HepG2 (cell line): ENCODE measurements around the gene CORO7. TPM values are rescaled to one million over a fixed set of nuclear protein-coding genes. Genes with fewer than 3 reads are reported as not detected.

Source experiments
- ARNTL ChIP-seq: sonication (generic); formaldehyde crosslinking; IDR thresholded peaks from 2 replicates; pipeline ENCODE4 v1.4.0; 2020; ENCODE audit warnings: mild to moderate bottlenecking, missing genetic modification reagents
- DPF2 ChIP-seq: sonication (generic); formaldehyde crosslinking; IDR thresholded peaks from 2 replicates; pipeline ENCODE4 v1.4.0; 2020; ENCODE audit warnings: mild to moderate bottlenecking, low read depth, missing genetic modification reagents, borderline replicate concordance
- ETV5 ChIP-seq: IDR thresholded peaks from 2 replicates; pipeline ENCODE4 v1.6.1; 2018; ENCODE audit warnings: missing biosample characterization, missing genetic modification reagents, inconsistent platforms, borderline replicate concordance
- FOXP1 ChIP-seq, 2 experiments: fragments of 450-650 bp in 1 of 2; IDR thresholded peaks; 2 replicates each; pipeline ENCODE4 v1.6.1; 2017 to 2018; ENCODE audit warnings: antibody characterized with exemption in 1 of 2
- GLI4 ChIP-seq: sonication (generic); formaldehyde crosslinking; IDR thresholded peaks from 2 replicates; pipeline ENCODE4 v1.5.1; 2020; ENCODE audit warnings: missing genetic modification reagents, mild to moderate bottlenecking, moderate library complexity, borderline replicate concordance
- JUND ChIP-seq: sonication (generic); formaldehyde crosslinking; IDR thresholded peaks from 2 replicates; pipeline ENCODE4 v1.8.0; 2022; ENCODE audit warnings: mild to moderate bottlenecking, missing genetic modification reagents
- KDM3A ChIP-seq: IDR thresholded peaks from 2 replicates; pipeline ENCODE4 v1.6.1; 2018; ENCODE audit warnings: low read depth, missing compliant biosample characterization
- KLF13 ChIP-seq: sonication (generic); formaldehyde crosslinking; IDR thresholded peaks from 2 replicates; pipeline ENCODE4 v1.4.0; 2020; ENCODE audit warnings: mild to moderate bottlenecking, missing genetic modification reagents
- MEIS2 ChIP-seq: sonication (generic); formaldehyde crosslinking; IDR thresholded peaks from 2 replicates; pipeline ENCODE4 v1.9.0; 2021; ENCODE audit warnings: mild to moderate bottlenecking, missing genetic modification reagents
- PHF8 ChIP-seq: sonication (generic); formaldehyde crosslinking; IDR thresholded peaks from 2 replicates; pipeline ENCODE4 v1.5.0; 2020; ENCODE audit warnings: missing genetic modification reagents
- RAD21 ChIP-seq: fragments of 450-650 bp; formaldehyde crosslinking; IDR thresholded peaks from 2 replicates; pipeline ENCODE4 v1.5.0; 2020; ENCODE audit warnings: mild to moderate bottlenecking
- RXRB ChIP-seq: IDR thresholded peaks from 2 replicates; pipeline ENCODE4 v1.6.1; 2016; ENCODE audit warnings: borderline replicate concordance, missing genetic modification reagents, missing compliant biosample characterization
- SALL2 ChIP-seq: sonication (generic); formaldehyde crosslinking; IDR thresholded peaks from 2 replicates; pipeline ENCODE4 v1.8.1; 2023; ENCODE audit warnings: mild to moderate bottlenecking, missing genetic modification reagents, inconsistent platforms
- SP1 ChIP-seq, 2 experiments: fragments of 450-650 bp in 1 of 2; sonication (generic) in 1 of 2; formaldehyde crosslinking in 1 of 2; IDR thresholded peaks; 2 replicates each; pipeline versions ENCODE4 v1.4.0 to v1.6.1; 2016 to 2020; ENCODE audit warnings: missing genetic modification reagents in 1 of 2
- ZFP36 ChIP-seq: fragments of 150-350 bp; IDR thresholded peaks from 2 replicates; pipeline ENCODE4 v1.6.1; 2018; ENCODE audit warnings: borderline replicate concordance, low read length, low read depth; ENCODE audit not compliant: partially characterized antibody
- ZNF329 ChIP-seq: sonication (generic); formaldehyde crosslinking; IDR thresholded peaks from 2 replicates; pipeline ENCODE4 v1.9.0; 2021; ENCODE audit warnings: low read depth, mild to moderate bottlenecking, missing genetic modification reagents
- ZNF430 ChIP-seq: sonication (generic); formaldehyde crosslinking; IDR thresholded peaks from 2 replicates; pipeline ENCODE4 v1.9.0; 2021; ENCODE audit warnings: mild to moderate bottlenecking, missing genetic modification reagents
- ZNF589 ChIP-seq: sonication (generic); formaldehyde crosslinking; conservative IDR thresholded peaks from 2 replicates; pipeline ENCODE4 v1.8.0; 2022; ENCODE audit warnings: mild to moderate bottlenecking, moderate library complexity, missing genetic modification reagents
- ZNF619 ChIP-seq: sonication (generic); formaldehyde crosslinking; IDR thresholded peaks from 2 replicates; pipeline ENCODE4 v1.4.0; 2020; ENCODE audit warnings: mild to moderate bottlenecking, missing genetic modification reagents
- ZNF746 ChIP-seq: sonication (generic); formaldehyde crosslinking; IDR thresholded peaks from 2 replicates; pipeline ENCODE4 v1.8.0; 2022; ENCODE audit warnings: mild to moderate bottlenecking, missing genetic modification reagents
- ZSCAN31 ChIP-seq: sonication (generic); formaldehyde crosslinking; IDR thresholded peaks from 2 replicates; pipeline ENCODE4 v1.5.0; 2020; ENCODE audit warnings: low read depth, mild to moderate bottlenecking, missing genetic modification reagents
- polyA plus RNA-seq, 8 experiments: library from polyadenylated mRNA; depleted of rRNA in 3 of 8; stranded (reverse) in 7 of 8; unstranded in 1 of 8; fragments of >200 nt; fragmentation: Illumina TruSeq in 4 of 8; extraction: Trizol in 4 of 8; gene quantifications; 2 replicates each; pipeline versions ENCODE4 v1.2.1 to v1.2.3, GENCODE V29; 2011 to 2016; ENCODE audit warnings: low read depth in 4 of 8, missing spikeins in 1 of 8, mixed read lengths in 1 of 8; ENCODE audit not compliant: insufficient read depth in 1 of 8
- total RNA-seq, 5 experiments: library from RNA; depleted of rRNA; stranded (reverse); fragments of >200 nt; fragmentation: Illumina TruSeq; extraction: Trizol; gene quantifications; 2 replicates each; pipeline ENCODE4 v1.2.3, GENCODE V29; 2016; ENCODE audit warnings: low read depth in 1 of 5
- TF ChIP-seq, protein P1 (sequence below): sonication (generic); formaldehyde crosslinking; IDR thresholded peaks from 2 replicates; pipeline ENCODE4 v1.4.0; 2020; ENCODE audit warnings: missing genetic modification reagents
- TF ChIP-seq, protein P2 (sequence below): sonication (generic); formaldehyde crosslinking; IDR thresholded peaks from 2 replicates; pipeline ENCODE4 v1.5.0; 2020; ENCODE audit warnings: mild to moderate bottlenecking, missing genetic modification reagents, moderate library complexity
- TF ChIP-seq, protein P3 (sequence below), 2 experiments: sonication (generic) in 1 of 2; formaldehyde crosslinking in 1 of 2; IDR thresholded peaks; 2 replicates each; pipeline versions ENCODE4 v1.4.0 to v1.6.1; 2018 to 2020; ENCODE audit warnings: missing genetic modification reagents in 2 of 2, borderline replicate concordance in 1 of 2, low read depth in 1 of 2, mild to moderate bottlenecking in 1 of 2, missing biosample characterization in 1 of 2

CORO7 gene
- total and polyA plus RNA-seq, 2 of the 13 experiments (the other 11 are each of a cell fraction or from before 2014, with no cell fraction given) = 9.9 to 14.3 TPM

DNA sequence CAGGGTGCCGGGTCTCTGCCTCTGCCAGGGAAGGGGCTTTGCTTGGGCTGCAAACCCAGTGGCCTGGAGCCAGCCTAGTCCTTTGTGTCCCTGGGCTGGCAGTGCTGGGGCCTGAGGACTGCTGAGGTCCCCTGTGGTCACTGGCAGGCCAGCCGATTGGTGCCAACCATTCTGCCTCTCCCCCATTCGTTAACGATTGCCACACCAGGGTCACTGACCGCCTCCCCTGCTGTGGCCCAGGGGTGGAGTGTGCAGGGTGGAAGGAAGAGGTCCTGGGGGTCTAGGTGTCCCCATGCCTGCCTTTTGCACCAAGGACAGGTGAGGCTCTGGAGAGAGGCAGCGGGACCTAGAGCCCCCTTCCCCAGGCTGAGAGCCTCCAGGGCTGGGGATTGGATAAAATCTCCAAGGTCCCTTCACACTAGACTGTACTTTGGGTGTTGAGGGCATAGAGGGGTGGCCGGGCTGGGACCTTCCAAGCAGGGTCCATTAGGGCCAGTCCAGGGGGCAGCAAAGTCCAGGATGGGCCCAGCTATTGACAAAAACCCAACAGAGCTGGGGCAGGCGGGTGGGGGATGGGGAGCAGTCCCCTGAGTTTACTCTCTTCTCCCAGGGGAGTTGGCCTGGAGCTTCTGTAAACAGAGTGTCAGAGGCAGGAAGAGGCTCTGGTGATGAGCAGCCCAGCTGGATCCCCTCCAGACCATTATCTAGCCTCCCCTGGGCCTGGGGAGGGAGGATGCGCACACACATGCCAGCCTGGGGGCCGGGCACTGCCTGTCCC, 43.6 kb downstream of the CORO7 start (continued):
- no peak for TF ChIP-seq SALL2
- TF ChIP-seq JUND (CRISPR knock-in tag) = peak; percentile 16; the same call in 1 of the 2 replicates
- no peak for TF ChIP-seq ZNF329
- TF ChIP-seq, protein P1, sequence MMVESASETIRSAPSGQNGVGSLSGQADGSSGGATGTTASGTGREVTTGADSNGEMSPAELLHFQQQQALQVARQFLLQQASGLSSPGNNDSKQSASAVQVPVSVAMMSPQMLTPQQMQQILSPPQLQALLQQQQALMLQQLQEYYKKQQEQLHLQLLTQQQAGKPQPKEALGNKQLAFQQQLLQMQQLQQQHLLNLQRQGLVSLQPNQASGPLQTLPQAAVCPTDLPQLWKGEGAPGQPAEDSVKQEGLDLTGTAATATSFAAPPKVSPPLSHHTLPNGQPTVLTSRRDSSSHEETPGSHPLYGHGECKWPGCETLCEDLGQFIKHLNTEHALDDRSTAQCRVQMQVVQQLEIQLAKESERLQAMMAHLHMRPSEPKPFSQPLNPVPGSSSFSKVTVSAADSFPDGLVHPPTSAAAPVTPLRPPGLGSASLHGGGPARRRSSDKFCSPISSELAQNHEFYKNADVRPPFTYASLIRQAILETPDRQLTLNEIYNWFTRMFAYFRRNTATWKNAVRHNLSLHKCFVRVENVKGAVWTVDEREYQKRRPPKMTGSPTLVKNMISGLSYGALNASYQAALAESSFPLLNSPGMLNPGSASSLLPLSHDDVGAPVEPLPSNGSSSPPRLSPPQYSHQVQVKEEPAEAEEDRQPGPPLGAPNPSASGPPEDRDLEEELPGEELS (CRISPR knock-in tag) = peak; percentile 78
- peak; percentile 61 for TF ChIP-seq ARNTL (CRISPR knock-in tag)
- no peak for TF ChIP-seq ZNF589 (CRISPR knock-in tag)
- 0 out of 2 replicates have a peak, but pooled peaks have one; percentile 18 for TF ChIP-seq KDM3A (CRISPR knock-in tag)
- TF ChIP-seq, protein P2, sequence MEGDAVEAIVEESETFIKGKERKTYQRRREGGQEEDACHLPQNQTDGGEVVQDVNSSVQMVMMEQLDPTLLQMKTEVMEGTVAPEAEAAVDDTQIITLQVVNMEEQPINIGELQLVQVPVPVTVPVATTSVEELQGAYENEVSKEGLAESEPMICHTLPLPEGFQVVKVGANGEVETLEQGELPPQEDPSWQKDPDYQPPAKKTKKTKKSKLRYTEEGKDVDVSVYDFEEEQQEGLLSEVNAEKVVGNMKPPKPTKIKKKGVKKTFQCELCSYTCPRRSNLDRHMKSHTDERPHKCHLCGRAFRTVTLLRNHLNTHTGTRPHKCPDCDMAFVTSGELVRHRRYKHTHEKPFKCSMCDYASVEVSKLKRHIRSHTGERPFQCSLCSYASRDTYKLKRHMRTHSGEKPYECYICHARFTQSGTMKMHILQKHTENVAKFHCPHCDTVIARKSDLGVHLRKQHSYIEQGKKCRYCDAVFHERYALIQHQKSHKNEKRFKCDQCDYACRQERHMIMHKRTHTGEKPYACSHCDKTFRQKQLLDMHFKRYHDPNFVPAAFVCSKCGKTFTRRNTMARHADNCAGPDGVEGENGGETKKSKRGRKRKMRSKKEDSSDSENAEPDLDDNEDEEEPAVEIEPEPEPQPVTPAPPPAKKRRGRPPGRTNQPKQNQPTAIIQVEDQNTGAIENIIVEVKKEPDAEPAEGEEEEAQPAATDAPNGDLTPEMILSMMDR = peak; percentile 62
- 0 out of 2 replicates have a peak, but pooled peaks have one; percentile 17 for TF ChIP-seq RAD21 (CRISPR knock-in tag)
- TF ChIP-seq DPF2 (CRISPR knock-in tag) = peak; percentile 26; the same call in 1 of the 2 replicates
- TF ChIP-seq ZNF619 (CRISPR knock-in tag) = no peak
- TF ChIP-seq SP1 (IDR thresholded peaks at IDR 0.05) = no peak
- peak; percentile 18; the same call in 1 of the 2 replicates for TF ChIP-seq SP1 (CRISPR knock-in tag; IDR thresholded peaks at IDR 0.05)
- no peak for TF ChIP-seq ZFP36
- TF ChIP-seq ZNF430 = 0 out of 2 replicates have a peak, but pooled peaks have one; percentile 47
- peak; percentile 16; the same call in 1 of the 2 replicates for TF ChIP-seq PHF8 (CRISPR knock-in tag)
- TF ChIP-seq GLI4 (CRISPR knock-in tag) = peak; percentile 60; the same call in 1 of the 2 replicates
- TF ChIP-seq, protein P3, sequence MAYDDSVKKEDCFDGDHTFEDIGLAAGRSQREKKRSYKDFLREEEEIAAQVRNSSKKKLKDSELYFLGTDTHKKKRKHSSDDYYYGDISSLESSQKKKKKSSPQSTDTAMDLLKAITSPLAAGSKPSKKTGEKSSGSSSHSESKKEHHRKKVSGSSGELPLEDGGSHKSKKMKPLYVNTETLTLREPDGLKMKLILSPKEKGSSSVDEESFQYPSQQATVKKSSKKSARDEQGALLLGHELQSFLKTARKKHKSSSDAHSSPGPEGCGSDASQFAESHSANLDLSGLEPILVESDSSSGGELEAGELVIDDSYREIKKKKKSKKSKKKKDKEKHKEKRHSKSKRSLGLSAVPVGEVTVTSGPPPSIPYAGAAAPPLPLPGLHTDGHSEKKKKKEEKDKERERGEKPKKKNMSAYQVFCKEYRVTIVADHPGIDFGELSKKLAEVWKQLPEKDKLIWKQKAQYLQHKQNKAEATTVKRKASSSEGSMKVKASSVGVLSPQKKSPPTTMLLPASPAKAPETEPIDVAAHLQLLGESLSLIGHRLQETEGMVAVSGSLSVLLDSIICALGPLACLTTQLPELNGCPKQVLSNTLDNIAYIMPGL (CRISPR knock-in tag; IDR thresholded peaks at IDR 0.05; ENCODE audit: borderline replicate concordance in 1 of 2, low read depth in 1 of 2) = peak; percentile 10 to 54; a peak in 2 of 4 replicates
- TF ChIP-seq RXRB (CRISPR knock-in tag) = peak; percentile 67
- no peak for TF ChIP-seq KLF13 (CRISPR knock-in tag)
- TF ChIP-seq MEIS2 (CRISPR knock-in tag) = peak; percentile 55; the same call in 1 of the 2 replicates
- TF ChIP-seq ZNF746 (CRISPR knock-in tag) = peak; percentile 77; the same call in 1 of the 2 replicates
- TF ChIP-seq ZSCAN31 = peak; percentile 63
- no peak for TF ChIP-seq FOXP1 (IDR thresholded peaks at IDR 0.05)
- peak; percentile 72 for TF ChIP-seq FOXP1 (CRISPR knock-in tag; IDR thresholded peaks at IDR 0.05)
- peak; percentile 52; the same call in 1 of the 2 replicates for TF ChIP-seq ETV5 (CRISPR knock-in tag)
